Measurements from ENCODE around the gene SYCP3.

DNA sequence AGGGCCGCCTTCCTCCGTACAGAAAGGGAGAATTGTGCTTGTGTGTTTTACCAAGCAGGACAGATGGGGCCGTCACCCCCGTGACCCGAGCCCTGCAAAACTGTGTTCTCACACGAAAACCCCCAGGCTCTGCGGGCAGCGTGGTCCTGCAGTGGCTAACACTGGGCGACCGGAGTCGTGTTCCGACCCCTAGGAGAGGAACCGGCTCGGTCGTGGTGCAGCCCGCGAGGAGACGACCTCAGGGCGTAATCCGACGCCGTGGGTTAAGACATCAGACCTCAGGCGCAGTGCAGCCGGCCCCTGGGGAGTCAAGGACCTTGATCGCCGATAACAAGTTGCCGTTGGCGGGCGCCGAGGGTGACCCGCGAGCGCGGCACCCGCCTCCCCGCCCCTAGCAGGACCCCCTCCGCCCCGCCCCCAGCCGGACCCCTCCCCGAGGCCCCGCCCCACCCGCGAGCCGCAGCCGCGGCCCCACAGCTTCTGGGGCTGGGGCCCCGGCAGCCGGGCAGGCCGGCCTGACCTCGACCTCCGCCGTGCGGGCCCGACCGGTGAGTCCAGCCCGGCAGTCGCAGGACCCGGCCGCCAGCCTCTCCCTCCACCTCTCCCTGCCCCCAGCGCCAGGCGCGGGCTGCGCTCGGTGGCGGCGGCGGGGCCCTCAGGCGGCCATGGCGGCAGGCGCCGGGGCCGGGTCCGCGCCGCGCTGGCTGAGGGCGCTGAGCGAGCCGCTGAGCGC is 41.9 kb downstream of the SYCP3 start, which contains the start of gene CHPT1:
- TF ChIP-seq, protein P1, sequence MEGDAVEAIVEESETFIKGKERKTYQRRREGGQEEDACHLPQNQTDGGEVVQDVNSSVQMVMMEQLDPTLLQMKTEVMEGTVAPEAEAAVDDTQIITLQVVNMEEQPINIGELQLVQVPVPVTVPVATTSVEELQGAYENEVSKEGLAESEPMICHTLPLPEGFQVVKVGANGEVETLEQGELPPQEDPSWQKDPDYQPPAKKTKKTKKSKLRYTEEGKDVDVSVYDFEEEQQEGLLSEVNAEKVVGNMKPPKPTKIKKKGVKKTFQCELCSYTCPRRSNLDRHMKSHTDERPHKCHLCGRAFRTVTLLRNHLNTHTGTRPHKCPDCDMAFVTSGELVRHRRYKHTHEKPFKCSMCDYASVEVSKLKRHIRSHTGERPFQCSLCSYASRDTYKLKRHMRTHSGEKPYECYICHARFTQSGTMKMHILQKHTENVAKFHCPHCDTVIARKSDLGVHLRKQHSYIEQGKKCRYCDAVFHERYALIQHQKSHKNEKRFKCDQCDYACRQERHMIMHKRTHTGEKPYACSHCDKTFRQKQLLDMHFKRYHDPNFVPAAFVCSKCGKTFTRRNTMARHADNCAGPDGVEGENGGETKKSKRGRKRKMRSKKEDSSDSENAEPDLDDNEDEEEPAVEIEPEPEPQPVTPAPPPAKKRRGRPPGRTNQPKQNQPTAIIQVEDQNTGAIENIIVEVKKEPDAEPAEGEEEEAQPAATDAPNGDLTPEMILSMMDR (IDR thresholded peaks at IDR 0.05): no peak
- TF ChIP-seq POLR2A (IDR thresholded peaks at IDR 0.05; ENCODE audit: low read depth): no peak
- TF ChIP-seq EP300 (IDR thresholded peaks at IDR 0.05): no peak
- TF ChIP-seq POLR2AphosphoS5 (IDR thresholded peaks at IDR 0.05): peak in 1 of 2 donors; percentile 32

All from esophagus muscularis mucosa (tissue), 4 donors.